GM23248 (cell line): ENCODE results near the gene MATN3.

Experiments
- EZH2 ChIP-seq: fragments of 200-600 bp; sonication (generic); IDR thresholded peaks from 2 replicates; pipeline ENCODE4 v1.6.1; 2018; ENCODE audit warnings: antibody characterized with exemption, mild to moderate bottlenecking; ENCODE audit not compliant: insufficient read depth, poor library complexity, severe bottlenecking
- EZH2phosphoT487 ChIP-seq: fragments of 200-600 bp; sonication (generic); IDR thresholded peaks from 2 replicates; pipeline ENCODE4 v1.6.1; 2018; ENCODE audit warnings: antibody characterized with exemption, moderate library complexity, mild to moderate bottlenecking, low read depth; ENCODE audit not compliant: insufficient read depth

DNA sequence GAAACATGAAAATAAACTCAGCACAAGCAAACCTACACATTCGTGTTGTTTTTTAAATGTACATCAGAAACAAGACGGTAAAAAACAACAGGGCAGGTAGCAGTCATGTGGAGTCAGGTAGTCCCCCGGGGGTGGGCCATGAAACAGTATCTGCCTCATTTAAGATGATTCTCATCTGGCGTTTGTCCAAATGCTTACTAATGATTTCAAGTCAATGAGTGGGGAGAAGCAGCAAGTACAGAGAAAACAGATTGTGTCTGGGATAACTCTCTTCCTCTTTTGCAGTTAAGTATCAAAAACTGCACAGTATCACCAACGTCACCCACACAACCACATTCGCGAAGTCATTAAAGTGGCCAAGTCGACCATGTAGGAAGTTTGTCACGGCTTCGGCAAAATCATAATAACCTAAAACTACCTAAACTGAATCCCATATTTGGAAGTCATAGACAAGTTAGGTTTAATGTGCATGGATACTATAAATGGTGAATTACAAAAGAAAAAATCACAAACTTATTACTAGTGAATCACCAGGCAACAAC lies 37.7 kb upstream of the MATN3 start:
- TF ChIP-seq EZH2 (no peak), EZH2phosphoT487 (no peak)
